ENCODE measurements around the gene CDK5R2.

- TF ChIP-seq POLR2A (IDR thresholded peaks at IDR 0.05) (no peak), CTCF (IDR thresholded peaks at IDR 0.05) (no peak)
Observed at GRCh38 chr2:219001100-219001576, 41.7 kb downstream of the CDK5R2 start.
